GM12873 (cell line): Measurements from ENCODE around the gene GRIP2.

Experiments
- CTCF ChIP-seq: IDR thresholded peaks from 2 replicates; pipeline ENCODE4 v1.5.1; 2012; ENCODE audit warnings: low read depth, mild to moderate bottlenecking, moderate library complexity, low read length, control low read depth; ENCODE audit not compliant: insufficient read depth; ENCODE audit errors: missing control alignments

GRIP2 gene

GRCh38 chr3:14474363-14475081, 65.6 kb downstream of the GRIP2 start:
- no peak for TF ChIP-seq CTCF

GRCh38 chr3:14473411-14473891, 66.7 kb downstream of the GRIP2 start:
- no peak for TF ChIP-seq CTCF

GRCh38 chr3:14472471-14473351, 67.4 kb downstream of the GRIP2 start:
- no peak for TF ChIP-seq CTCF

GRCh38 chr3:14471690-14472089, 68.5 kb downstream of the GRIP2 start:
- no peak for TF ChIP-seq CTCF

- TF ChIP-seq CTCF, result no peak
These were observed 69.1 kb downstream of the GRIP2 start for GRCh38 chr3:14471016-14471415.

- TF ChIP-seq CTCF, result no peak
These were observed 69.7 kb downstream of the GRIP2 start for GRCh38 chr3:14470461-14470860.

GRCh38 chr3:14468621-14468981, 71.5 kb downstream of the GRIP2 start:
- no peak for TF ChIP-seq CTCF
